Lower lobe of right lung (tissue), 2 donors: Measurements from ENCODE around the gene AGPAT3. TPM values are rescaled to one million over a fixed set of nuclear protein-coding genes. Genes with fewer than 3 reads are reported as not detected.

Experiments
- ATAC-seq, 2 donors: fragments of 200-7000 bp; cut with Tn5 transposase; one replicate each; pipeline ENCODE4 v1.9.1; 2020 to 2022; ENCODE audit warnings: mild to moderate bottlenecking in 2 of 2, moderate library complexity in 2 of 2
- DNase-seq: peaks from one replicate; pipeline ENCODE4 v3.0.0-alpha.2; 2020
- H3K27ac ChIP-seq: fragments of 200-600 bp; one replicate; pipeline ENCODE4 v1.8.0; 2022
- H3K27me3 ChIP-seq: fragments of 200-600 bp; one replicate; pipeline ENCODE4 v1.8.0; 2022; ENCODE audit warnings: low read depth
- H3K36me3 ChIP-seq: fragments of 200-600 bp; one replicate; pipeline ENCODE4 v1.8.0; 2022; ENCODE audit warnings: mild to moderate bottlenecking
- H3K4me1 ChIP-seq: fragments of 200-600 bp; one replicate; pipeline ENCODE4 v1.8.0; 2022
- H3K4me3 ChIP-seq: fragments of 200-600 bp; one replicate; pipeline ENCODE4 v1.8.0; 2022; ENCODE audit warnings: mild to moderate bottlenecking
- H3K9me3 ChIP-seq: fragments of 200-600 bp; one replicate; pipeline ENCODE4 v1.8.0; 2022
- CTCF ChIP-seq: fragments of 200-600 bp; IDR thresholded peaks from one replicate; pipeline ENCODE4 v1.8.0; 2022; ENCODE audit warnings: antibody characterized with exemption, mild to moderate bottlenecking
- intact Hi-C: fragments of 100-400 bp; cut with DNase I; formaldehyde crosslinking; loops from one replicate; pipeline ENCODE4 v1.11.0; 2022
- total RNA-seq: library from RNA; stranded (reverse); fragmentation: NEBNext Ultra II Directional; extraction: Animal tissue kit (Norgen Biotek cat#: 25700); gene quantifications from one replicate; pipeline ENCODE4 v1.2.1, GENCODE V29; 2021
- donor health status: DM: no; HTN: yes; CAD: no; lungs with severe emphysema.

Gene AGPAT3
- total RNA-seq, 1 donor from 2014 or later, result 83.3 TPM

DNA sequence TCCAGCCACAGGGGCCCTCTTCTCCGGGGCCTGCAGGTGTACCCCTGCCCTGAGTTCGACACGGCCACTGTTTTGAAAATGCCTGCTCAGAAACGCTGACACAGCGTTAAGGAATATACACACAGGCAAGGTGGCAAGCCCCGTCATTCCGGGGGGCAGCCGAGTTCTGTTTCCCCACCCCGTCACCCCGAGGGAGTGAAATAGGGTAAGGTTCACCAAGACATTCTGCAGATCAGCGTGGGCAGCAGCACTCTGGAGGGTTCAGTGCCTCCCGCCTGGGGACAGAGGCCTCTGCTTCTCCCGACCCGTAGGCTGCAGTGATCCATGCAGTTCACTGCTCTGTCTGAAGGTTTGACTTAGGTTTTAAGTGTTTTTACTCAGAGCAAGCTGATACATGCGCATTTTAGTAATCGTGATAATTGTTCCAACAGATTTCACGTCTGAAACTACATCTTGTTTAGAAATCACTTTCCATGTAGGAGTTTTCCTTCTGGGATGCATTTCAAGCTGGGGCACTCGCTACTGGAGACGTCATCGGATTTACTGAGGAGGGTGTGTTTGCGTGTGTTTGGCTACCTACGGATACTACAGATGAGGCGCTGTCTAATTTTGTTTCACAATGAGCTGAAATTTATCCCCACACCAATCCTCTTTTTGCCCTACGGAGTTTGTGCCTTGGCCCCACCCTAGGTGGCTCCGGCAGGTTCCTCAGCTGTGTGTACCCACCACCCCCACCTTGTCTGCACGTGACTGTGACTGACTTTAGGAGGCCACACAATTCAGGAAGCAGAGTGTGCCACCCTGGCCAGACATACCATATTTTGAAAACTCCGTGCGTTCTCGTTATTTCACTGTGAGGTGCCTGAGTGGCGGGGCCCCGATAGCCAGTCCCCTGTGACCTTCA, 63.5 kb downstream of the AGPAT3 start:
- no peak for TF ChIP-seq CTCF
- Histone ChIP-seq H3K27me3 (no peaks in the 10 kb centered on the region), H3K9me3 (no peaks in the 10 kb centered on the region), H3K4me1 (peaks cover 9% of the 10 kb centered on the region), H3K4me3 (no peak overlapping the region), H3K27ac (no peak overlapping the region), H3K36me3 (peaks cover 39% of the 10 kb centered on the region)
- DNase-seq (no peak), ATAC-seq (no peak)
- intact Hi-C loops, result no loop called here

- H3K9me3 ChIP-seq, result no peaks in the 10 kb centered on the region
- intact Hi-C loops, result no loop called here
- H3K27ac ChIP-seq, result no peak overlapping the region
- H3K27me3 ChIP-seq, result no peaks in the 10 kb centered on the region
- peaks cover 45% of the 10 kb centered on the region for H3K36me3 ChIP-seq
- H3K4me3 ChIP-seq, result no peak overlapping the region
- ATAC-seq, result no peak
- no peak for DNase-seq
- H3K4me1 ChIP-seq, result peaks cover 9% of the 10 kb centered on the region
- no peak for TF ChIP-seq CTCF
These were observed 64.4 kb downstream of the AGPAT3 start for GRCh38 chr21:43929217-43929971.

- Histone ChIP-seq H3K4me3 (no peak overlapping the region), H3K27me3 (no peaks in the 10 kb centered on the region), H3K9me3 (no peaks in the 10 kb centered on the region), H3K36me3 (peaks cover 37% of the 10 kb centered on the region), H3K4me1 (peaks cover 6% of the 10 kb centered on the region), H3K27ac (no peak overlapping the region)
- no peak for ATAC-seq
- DNase-seq, result no peak
- intact Hi-C loops, result no loop called here
- no peak for TF ChIP-seq CTCF
These were observed 65.2 kb downstream of the AGPAT3 start for GRCh38 chr21:43930074-43930847.

GRCh38 chr21:43930848-43931375, 65.9 kb downstream of the AGPAT3 start:
- intact Hi-C loops, result no loop called here
- ATAC-seq, result no peak

More at GRCh38 chr21:43930848-43931375, 65.9 kb downstream of the AGPAT3 start:
- Histone ChIP-seq H3K36me3 (peaks cover 33% of the 10 kb centered on the region), H3K9me3 (no peaks in the 10 kb centered on the region), H3K4me3 (no peak overlapping the region), H3K4me1 (peaks cover 10% of the 10 kb centered on the region), H3K27me3 (no peaks in the 10 kb centered on the region), H3K27ac (no peak overlapping the region)
- no peak for DNase-seq
- no peak for TF ChIP-seq CTCF
